Uterus (tissue), 2 donors: ENCODE data around the gene POLD4.

Experiments used
- CTCF ChIP-seq, 4 experiments: fragments of 200-600 bp in 2 of 4; fragments of 450-650 bp in 2 of 4; sonication (generic) in 2 of 4; IDR thresholded peaks; one replicate each; pipeline ENCODE4 v1.5.1; 2016 to 2019; ENCODE audit warnings: antibody characterized with exemption in 4 of 4, mild to moderate bottlenecking in 2 of 4, moderate library complexity in 1 of 4
- POLR2A ChIP-seq, 2 donors: fragments of 450-650 bp; IDR thresholded peaks; one replicate each; pipeline ENCODE4 v1.6.1; 2016; ENCODE audit warnings: antibody characterized with exemption in 2 of 2, mild to moderate bottlenecking in 1 of 2, moderate library complexity in 1 of 2

GRCh38 chr11:67308031-67308866 lies 45.1 kb downstream of the POLD4 start:
- TF ChIP-seq CTCF (IDR thresholded peaks at IDR 0.05) (no peak), POLR2A (IDR thresholded peaks at IDR 0.05) (no peak)
